NCI-H1417 treated with DMSO at 0.1 percent for 48 hours (cell line): ENCODE results near the gene RIN3.
"Not testable (repeated sequence)": the region's sequence is repeated elsewhere in the genome, so short reads cannot be mapped to it uniquely, and the experiment has no call there.

Experiments
- DNase-seq: peaks from one replicate; lab custom pipeline; 2025; lab: John Stamatoyannopoulos, UW

The RIN3 gene

GRCh38 chr14:92624764-92625163, 111.2 kb downstream of the RIN3 start:
- no peak for DNase-seq

GRCh38 chr14:92625213-92625612, 111.6 kb downstream of the RIN3 start:
- no peak for DNase-seq

- no peak for DNase-seq
Observed at GRCh38 chr14:92626041-92626440, 112.5 kb downstream of the RIN3 start.

GRCh38 chr14:92627707-92628215, 114.2 kb downstream of the RIN3 start:
- DNase-seq, result no peak

GRCh38 chr14:92628636-92629035, 115.1 kb downstream of the RIN3 start:
- DNase-seq, result no peak

- no peak for DNase-seq
Observed at GRCh38 chr14:92630367-92630766, 116.8 kb downstream of the RIN3 start.

GRCh38 chr14:92631098-92631497, 117.5 kb downstream of the RIN3 start:
- no peak for DNase-seq

GRCh38 chr14:92632546-92633273, 119.1 kb downstream of the RIN3 start:
- no peak for DNase-seq

GRCh38 chr14:92633274-92633616, 119.7 kb downstream of the RIN3 start:
- DNase-seq, result no peak

GRCh38 chr14:92633724-92634123, 120.1 kb downstream of the RIN3 start:
- no peak for DNase-seq

- no peak for DNase-seq
Observed at GRCh38 chr14:92635031-92635430, 121.5 kb downstream of the RIN3 start.

GRCh38 chr14:92635896-92636295, 122.3 kb downstream of the RIN3 start:
- DNase-seq, result no peak

- DNase-seq, result no peak
Observed at GRCh38 chr14:92637228-92637627, 123.6 kb downstream of the RIN3 start.

GRCh38 chr14:92637864-92638263, 124.3 kb downstream of the RIN3 start:
- DNase-seq, result no peak

GRCh38 chr14:92638266-92638665, 124.7 kb downstream of the RIN3 start:
- no peak for DNase-seq

- no peak for DNase-seq
Observed at GRCh38 chr14:92638904-92639303, 125.3 kb downstream of the RIN3 start.

- not testable (repeated sequence) for DNase-seq
Observed at GRCh38 chr14:92639472-92640117, 126.0 kb downstream of the RIN3 start.

GRCh38 chr14:92641306-92641705, 127.7 kb downstream of the RIN3 start:
- DNase-seq, result no peak

GRCh38 chr14:92644171-92644969, 130.8 kb downstream of the RIN3 start:
- no peak for DNase-seq

- DNase-seq, result no peak
Observed at GRCh38 chr14:92644970-92645515, 131.5 kb downstream of the RIN3 start.

- no peak for DNase-seq
Observed at GRCh38 chr14:92645841-92646478, 132.4 kb downstream of the RIN3 start.
